HL-60 (cell line): Measurements from ENCODE around the gene SELENOK.

Experiments
- DNase-seq, 2 experiments: peaks; one replicate each; pipeline ENCODE4 v3.0.0-alpha.2; 2010 to 2020; ENCODE audit warnings: low read depth in 1 of 2, low spot score in 1 of 2
- H3K27ac ChIP-seq: fragments of 250-450 bp; sonication (Bioruptor Pico); replicated peaks from 2 replicates; pipeline ENCODE4 v1.5.1; 2020; ENCODE audit warnings: mild to moderate bottlenecking, moderate library complexity
- H3K27me3 ChIP-seq: fragments of 250-450 bp; sonication (Bioruptor Pico); 2 replicates; pipeline ENCODE4 v1.5.1; 2021; ENCODE audit warnings: mild to moderate bottlenecking, moderate library complexity; ENCODE audit not compliant: insufficient read depth, poor library complexity, severe bottlenecking
- H3K4me3 ChIP-seq: replicated peaks from 2 replicates; pipeline ENCODE4 v1.5.1; 2011; ENCODE audit warnings: mild to moderate bottlenecking, control low read depth, low read length; ENCODE audit not compliant: insufficient read depth
- CTCF ChIP-seq: IDR thresholded peaks from one replicate; pipeline ENCODE4 v1.5.1; 2011; ENCODE audit warnings: low read length, control low read depth, inconsistent platforms; ENCODE audit not compliant: insufficient read depth
- GABPA ChIP-seq: IDR thresholded peaks from 2 replicates; pipeline ENCODE4 v1.6.1; 2012; ENCODE audit warnings: low read depth
- POLR2AphosphoS5 ChIP-seq: IDR thresholded peaks from 2 replicates; pipeline ENCODE4 v1.6.1; 2012; ENCODE audit warnings: low read depth
- REST ChIP-seq: IDR thresholded peaks from 2 replicates; pipeline ENCODE4 v1.6.1; 2012; ENCODE audit warnings: low read depth; ENCODE audit not compliant: insufficient replicate concordance
- SPI1 ChIP-seq: IDR thresholded peaks from 2 replicates; pipeline ENCODE4 v1.6.1; 2012; ENCODE audit warnings: low read depth, mild to moderate bottlenecking, borderline replicate concordance

The SELENOK gene

GRCh38 chr3:53858096-53858741, 33.4 kb downstream of the SELENOK start:
- Histone ChIP-seq H3K27me3 (no peaks in the 10 kb centered on the region), H3K4me3 (no peak overlapping the region), H3K27ac (no peak overlapping the region)
- no peak for DNase-seq
- TF ChIP-seq CTCF, result no peak
- no peak for TF ChIP-seq POLR2AphosphoS5
- TF ChIP-seq SPI1, result no peak
- no peak for TF ChIP-seq GABPA
- TF ChIP-seq REST, result no peak

GRCh38 chr3:53856964-53857363, 34.7 kb downstream of the SELENOK start:
- no peaks in the 10 kb centered on the region for H3K27me3 ChIP-seq
- H3K27ac ChIP-seq, result no peak overlapping the region
- no peak overlapping the region for H3K4me3 ChIP-seq
- DNase-seq, result peak in 1 of 2 experiments; percentile 28
- TF ChIP-seq POLR2AphosphoS5 (no peak), SPI1 (peak; percentile 64; the same call in 1 of the 2 replicates), REST (no peak)

- no peak for TF ChIP-seq SPI1
- no peak for TF ChIP-seq REST
- no peak for TF ChIP-seq GABPA
- TF ChIP-seq CTCF, result no peak
- no peak for TF ChIP-seq POLR2AphosphoS5
- no peak overlapping the region for H3K27ac ChIP-seq
- DNase-seq, result no peak
These were observed 40.8 kb downstream of the SELENOK start for GRCh38 chr3:53850895-53851294.

More at GRCh38 chr3:53850895-53851294, 40.8 kb downstream of the SELENOK start:
- no peak overlapping the region for H3K4me3 ChIP-seq
- H3K27me3 ChIP-seq, result peaks cover 13% of the 10 kb centered on the region
